GM18520 (cell line): ENCODE data around the gene SLC25A22.
A peak's percentile ranks its signal among the peaks of the same experiment; 100 is the strongest.

Source experiments
- ATAC-seq: cut with Tn5 transposase; IDR thresholded peaks from one replicate; pipeline ENCODE4 v1.9.1; 2021; ENCODE audit not compliant: unreplicated experiment

SLC25A22 gene

DNA sequence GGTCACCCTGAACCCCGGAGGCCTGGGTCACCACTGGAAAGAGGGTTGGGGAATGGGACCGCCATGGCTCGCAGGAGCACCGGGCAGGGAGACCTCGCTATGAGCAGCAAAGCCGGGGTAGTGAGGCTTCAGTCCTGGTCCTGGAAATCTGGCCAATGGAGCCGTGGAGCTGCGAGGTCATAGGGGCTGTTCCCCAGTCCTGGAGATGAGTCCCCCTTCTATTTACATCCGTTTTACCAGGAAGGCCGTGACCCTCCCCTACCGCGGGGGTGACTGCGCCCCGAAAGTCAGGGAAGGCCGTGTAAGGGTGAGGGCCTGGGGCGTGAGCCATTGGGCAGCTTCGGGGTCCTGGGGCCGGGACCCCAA, 6.5 kb upstream of the SLC25A22 start:
- no peak for ATAC-seq

DNA sequence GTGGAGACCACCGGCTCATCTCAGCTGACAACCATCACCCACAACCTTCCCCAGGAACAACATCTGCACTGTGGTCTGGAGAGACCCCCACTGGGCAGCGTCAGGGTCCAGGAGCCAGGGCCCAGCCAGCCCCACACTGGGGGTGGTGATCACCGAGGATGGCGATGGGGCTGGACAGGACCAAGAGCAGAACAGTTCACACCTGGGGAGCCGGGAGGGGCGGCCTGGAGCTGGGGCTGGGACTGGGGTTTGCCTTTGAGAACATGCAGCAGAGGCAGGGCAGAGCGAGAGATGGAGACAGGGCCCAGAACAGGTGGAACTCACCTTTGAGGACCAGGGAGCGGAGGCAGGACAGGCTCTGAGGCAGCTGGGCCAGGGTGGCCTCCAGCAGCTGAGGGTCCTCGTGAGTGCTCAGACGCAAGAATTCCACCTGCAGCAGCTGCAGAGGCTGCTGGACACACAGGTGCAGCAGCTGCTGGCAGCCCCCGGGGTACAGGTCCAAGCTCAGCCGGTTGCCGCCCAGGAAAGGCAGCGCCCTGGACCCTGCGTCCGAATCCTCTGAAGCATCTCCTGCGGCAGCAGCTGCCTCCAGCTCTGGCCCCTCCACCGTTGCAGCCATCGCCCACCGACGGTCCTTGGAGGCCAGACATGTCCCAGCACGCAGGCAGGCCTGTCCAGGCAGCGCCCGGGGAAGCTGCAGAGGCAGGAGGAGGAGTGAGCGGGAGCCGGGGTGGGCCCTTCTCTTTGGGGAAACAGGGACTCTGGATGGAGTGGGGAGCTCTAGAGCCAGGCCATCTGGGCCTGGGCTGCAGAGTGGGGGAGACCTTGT, 5.9 kb upstream of the SLC25A22 start:
- no peak for ATAC-seq

DNA sequence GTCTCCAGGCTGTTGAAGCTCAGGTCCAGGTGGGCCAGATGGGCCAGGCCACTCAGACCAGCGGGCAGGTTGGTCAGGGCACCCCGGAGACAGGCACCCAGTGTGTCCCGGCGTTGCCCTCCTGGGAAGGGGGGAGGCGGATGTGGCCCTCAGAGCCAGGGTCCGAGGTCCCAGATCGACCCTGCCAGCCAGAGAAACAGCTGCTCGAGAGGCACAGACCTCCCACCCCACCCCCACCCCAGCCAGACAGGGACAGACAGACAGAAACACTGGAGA, 5.3 kb upstream of the SLC25A22 start:
- ATAC-seq = no peak

DNA sequence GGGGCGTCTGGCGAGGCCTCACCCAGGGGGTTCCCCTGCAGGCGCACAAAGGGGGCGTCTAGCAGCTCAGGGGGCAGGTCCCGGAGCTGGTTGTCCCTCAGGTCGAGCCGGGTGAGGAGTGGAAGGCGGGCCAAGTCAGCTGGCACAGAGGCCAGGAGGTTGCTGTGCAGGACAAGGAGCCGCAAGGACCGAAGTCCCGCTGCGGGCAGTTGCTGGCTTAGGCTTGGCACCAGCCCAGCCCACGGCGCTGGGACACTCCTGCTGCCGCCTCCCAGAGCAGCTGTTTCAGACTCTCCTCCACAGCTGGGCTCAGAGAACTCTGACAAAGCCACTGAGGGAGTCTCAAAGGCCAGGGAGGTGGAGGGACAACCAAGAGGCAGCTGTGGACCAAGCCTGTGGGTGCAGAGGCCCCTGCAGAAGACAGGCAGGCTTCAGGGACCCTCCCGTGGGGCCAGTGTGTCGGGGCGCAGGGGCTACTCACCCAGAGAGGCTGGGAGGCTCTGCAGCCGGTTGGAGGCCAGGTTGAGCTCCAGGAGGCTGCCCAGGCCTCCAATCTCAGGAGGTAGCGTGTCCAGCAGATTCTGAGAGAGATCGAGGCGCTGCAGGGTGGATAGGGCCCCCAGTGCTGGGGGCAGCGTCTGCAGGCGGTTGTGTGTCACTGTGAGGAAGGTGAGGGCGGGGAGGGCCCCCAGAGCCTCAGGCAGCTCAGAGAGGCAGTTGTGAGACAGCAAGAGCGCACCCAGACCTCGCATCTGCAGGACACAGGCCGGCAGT, 4.8 kb upstream of the SLC25A22 start:
- ATAC-seq = no peak

DNA sequence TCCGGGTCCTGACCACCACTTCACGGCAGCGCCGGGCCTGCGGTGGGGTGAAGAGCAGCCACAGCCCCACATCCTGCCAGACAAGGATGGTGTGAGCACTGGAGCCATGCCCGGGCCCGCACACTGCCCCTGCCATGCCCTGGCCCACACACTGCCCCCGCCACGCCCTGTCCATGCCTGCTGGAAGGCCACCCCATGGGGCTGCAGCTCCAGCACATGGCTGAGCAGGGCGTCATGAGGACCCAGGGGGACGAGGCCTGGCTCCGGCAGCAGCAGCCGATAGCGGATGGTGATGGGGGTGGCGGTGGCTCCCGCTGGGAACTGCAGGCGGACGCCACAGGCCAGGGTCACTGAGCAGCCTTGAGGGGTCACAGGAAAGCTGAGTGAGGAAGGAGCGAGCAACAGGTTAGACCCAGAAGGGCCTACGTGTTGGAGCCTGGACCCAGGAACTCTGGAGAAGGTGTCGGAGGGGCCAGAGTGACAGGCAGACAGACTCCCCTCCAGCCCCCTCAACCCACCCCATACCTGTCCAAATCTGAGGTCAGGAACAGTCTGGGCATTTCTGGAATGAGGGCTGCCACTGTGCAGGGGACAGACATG, 4.0 kb upstream of the SLC25A22 start:
- ATAC-seq = no peak

DNA sequence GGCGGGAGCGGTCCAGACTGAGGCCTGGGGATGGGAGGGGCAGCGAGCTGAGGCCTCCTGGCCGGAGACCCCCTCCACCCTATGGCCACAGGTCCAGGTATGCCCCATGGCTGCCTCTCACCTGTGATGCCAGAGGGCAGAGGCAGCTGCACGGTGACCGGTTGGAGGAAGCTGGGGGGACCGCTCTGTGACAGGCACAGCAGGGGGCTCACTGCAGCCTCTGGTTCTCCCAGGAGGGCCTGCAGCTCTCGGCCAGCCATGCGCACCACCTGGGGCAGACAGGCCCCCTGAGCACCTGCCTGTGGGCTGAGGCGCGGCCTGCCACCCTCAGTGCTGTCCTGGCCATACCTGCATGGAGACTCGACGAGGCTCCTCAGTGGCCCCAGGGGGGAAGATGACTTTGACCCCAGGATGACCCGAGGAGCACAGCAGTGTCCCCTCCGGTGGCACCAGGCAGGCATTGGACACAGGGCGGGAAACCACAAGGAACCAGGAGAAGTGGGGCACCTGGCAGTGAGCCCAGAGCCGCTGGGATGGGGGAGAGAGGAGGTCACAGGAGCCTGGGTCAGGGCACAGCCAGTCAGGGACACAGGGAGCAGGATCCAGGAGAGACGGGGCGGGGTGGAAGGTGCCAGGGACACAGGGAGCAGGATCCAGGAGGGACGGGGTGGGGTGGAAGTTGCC, 3.2 kb upstream of the SLC25A22 start:
- no peak for ATAC-seq

DNA sequence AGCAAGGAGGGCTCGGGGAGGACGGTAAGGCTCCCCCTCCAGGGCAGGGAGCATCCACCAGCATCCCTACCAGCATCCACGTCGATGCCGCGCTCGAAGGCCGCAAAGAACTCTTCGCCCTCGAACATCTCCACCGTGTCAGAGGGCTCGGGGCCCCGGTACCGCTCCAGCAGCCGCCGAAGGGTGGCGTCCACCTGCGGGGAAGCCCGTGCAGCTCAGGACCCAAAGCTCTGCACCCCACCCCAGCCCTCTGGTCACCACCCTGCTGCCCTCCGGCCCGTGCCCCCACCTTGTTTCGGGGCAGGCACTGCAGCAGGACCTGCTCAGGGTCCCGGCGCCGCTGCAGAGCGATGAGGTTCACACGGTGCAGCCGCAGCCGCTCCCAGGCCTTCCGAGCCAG, 2.4 kb upstream of the SLC25A22 start:
- no peak for ATAC-seq

DNA sequence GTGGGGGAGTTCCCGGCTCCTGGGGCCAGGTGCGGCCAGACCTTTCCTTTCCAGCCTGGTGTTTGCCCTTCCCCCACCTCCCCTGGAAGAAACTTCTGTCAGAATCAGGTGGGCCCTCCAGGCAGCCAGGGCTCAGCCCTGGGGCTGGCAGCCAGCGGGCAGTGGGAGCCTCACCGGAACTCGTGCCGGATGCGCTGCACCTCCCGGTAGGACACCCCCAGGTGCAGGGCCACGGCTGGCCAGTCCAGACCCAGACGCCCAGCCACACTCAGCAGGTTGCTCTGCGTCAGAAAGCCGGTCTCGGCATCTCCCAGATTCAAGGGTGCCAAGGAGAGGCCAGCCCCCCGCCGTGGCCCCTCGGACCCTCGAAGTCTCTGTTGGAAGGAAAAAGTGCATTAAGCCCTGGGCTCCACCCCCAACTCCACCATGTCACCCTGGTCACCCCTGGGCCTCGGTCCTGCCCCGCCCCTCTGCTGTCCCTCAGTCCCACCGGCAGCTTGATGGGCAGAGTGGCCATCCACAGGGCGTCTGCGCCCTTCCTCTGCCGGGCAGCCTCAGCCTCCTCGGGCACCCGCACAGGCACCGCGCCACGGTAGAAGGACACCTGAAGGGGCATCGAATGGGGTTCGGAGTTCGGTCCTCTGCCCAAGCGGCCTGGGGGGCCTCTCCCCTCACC, 1.7 kb upstream of the SLC25A22 start:
- no peak for ATAC-seq

DNA sequence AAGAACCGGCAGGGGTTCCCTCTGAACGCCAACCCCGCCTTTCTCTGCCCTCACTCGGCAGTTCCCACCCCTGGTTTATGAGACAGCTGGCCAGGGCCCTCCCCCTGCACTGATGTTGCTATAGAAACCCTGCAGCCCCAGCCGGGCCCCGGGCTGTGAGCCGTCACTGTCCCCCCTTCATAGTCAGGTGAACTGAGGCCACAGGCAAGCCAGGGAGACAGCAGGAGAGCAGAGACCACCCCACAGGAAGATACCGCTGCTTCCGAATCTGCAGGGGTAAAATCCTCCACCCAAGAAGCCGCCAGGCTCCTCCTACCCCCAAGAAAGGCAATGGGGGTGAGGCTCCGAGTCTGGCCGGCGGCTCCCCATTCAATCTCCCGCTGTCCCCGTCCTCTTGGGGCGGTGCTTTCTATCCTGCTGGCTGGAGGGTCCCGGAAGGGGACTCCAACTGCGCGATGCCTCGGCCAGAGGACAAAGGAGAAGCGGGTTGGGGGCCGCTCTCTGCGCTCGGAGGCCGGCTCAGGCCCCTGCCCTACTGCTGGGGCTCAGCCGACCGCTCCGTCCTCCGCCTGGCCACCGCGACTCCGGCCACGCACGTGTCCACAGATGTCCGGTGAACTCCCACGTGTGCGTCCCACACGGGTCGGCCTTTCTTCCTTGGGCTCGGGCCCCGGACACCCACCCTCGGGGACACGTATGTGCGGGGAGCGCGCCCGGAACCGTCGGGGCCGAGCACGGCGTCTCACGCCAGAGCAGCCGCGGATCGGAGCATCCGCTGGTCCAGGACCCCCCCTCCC, 587 bp downstream of the SLC25A22 start:
- ATAC-seq = peak; percentile 21

DNA sequence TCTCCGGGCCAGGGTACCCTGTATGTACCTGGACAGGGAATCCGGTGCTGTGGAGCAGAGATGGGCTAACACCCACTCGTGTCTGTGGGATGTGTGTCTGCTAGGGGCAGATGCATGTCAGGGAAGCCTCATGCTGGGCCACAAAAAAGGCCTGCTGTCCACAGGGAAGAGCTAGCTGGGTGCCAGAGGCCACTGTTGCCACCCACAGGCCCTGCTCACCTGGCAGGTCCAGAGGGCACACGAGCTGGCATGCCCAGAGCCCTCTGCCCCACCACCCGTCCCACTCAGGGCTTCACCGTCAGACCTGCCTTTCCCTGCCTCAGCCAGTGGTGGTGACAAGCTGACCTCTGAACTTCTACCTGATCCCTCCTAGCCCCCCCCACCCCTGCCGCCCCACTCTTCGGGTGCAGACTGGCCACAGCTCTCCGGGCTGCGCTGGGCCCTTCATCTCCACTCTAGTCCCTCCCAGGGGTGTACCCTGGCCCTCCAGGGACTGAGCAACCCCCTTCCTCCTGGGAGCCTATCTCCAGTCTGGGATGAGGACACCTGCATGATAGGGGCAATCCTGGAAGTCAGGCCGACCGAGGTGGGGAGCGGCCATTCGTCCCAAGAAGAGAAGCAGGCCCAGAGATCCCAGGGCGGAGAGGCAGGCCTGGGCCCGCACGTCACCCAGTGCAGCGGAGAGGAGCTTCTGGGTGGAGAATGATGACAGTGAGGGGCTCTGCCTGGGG, 1.4 kb downstream of the SLC25A22 start:
- ATAC-seq = no peak

DNA sequence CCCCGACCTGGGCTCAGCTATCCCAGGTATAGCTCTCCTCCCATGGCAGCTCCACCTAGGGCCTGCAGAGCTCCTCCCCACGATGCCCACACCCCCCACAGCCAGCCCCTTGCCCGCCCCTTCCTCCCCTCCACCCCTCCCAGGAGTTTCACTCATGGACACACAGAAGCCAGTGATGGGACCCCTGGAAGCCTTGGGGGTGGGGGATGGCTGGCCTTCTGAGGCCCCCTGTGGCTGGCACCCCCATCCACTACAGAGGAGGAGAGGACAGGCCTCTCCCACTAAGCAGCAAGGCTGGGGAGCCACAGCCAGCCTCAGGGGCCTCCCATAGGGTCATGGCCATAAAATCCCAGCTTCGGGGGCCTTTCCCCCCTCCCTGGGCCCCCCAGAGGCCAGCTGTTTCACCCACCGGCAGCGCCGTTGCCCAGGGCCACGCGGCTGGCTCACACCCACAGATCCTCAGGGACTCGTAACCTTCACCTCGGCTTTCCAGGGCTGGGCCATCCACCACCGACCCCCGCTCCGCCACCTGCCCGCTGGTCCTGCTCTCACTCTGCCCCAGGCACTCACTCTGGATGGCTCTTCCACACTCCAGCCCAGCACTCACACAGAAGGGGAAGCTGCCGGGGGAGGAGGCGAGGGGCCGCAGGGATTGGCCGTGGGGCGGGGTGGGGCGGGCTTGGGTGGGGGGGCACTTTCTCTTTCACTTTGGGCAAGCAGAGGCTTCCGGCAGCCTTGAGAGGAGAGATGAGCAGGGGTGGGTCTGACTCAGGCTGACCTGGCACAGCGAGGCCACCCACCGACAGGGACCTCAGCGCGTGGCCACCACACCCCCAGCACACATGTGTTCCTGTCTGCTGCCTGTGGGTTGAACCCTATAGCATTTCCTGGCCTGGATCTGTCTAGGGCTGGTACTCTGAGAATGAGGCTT, 2.2 kb downstream of the SLC25A22 start:
- no peak for ATAC-seq

DNA sequence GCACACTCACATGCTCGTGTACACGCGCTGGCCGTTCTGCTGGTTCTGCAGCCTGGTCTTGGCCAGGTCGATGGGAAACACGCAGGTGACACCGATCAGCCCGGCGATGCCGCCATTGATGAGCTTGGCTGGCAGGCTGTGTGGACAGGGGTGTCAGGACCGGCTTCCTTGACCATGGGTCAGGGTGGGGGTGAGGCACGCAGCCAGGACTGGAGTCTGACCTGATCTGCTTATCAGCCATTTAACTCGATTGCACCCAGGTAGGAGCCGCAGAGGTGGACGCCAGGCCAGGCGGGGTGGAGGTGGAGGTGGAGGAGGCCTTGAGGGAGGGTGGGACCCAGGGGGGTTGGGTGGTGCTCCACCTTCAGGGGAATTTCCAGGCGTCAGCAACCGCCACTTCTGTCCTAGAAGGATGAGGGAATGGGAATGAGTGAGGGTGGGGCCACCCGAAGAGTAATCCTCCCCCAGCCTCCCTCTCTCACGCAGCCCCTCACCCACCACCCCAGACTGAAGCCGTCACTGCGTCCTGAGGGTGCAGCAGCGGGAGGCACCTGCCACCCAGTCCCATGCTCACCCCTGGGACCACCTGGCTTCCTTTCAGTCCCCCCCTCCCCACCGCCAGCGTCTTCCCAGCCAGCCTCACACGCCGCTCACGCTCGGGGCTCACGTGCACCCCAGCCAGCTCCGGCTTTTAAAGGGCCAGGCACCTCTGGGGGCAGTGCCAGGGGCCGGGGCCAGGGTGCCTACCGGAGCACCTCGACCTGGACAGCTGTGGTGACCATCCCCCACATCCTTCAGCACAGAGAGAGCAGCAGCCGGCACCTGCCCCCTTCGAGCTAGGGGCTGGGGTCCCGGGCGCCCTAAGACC, 3.1 kb downstream of the SLC25A22 start:
- ATAC-seq = no peak

DNA sequence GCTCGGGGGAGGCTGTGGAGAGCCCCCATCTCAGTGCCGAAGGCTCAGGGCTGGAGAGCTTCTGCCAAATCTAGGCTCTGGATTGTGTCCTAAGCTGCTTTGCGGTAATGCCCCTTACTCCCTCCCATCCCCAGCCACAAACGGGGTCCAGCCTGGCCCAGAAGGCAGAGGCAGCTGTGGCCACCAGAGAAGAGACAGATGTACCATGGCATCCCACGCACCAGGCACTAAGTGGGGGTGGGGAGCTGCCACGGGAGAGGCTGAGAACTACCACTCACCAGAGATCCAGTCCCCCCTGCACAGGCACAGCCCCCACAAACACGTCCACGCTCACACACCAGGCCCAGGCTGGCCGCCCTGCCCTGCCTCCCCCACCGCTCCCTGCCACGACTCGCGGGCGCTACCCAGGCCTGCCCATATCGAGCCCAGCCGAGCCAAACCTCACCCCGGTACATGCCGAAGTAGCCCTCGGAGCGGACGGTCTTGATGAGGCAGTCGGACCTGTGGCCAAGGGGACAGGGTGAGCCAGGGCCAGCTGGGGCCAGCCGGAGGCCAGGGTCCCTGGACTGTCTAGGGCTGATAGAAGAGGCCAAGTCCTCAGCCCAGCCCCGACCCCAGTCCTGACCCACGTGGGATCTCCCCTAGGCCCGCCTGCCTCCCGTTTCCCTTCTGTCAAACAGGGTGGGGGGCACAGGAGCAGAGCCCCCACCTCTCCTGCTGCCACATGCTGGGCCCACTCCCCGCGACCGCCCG, 3.9 kb downstream of the SLC25A22 start:
- no peak for ATAC-seq

DNA sequence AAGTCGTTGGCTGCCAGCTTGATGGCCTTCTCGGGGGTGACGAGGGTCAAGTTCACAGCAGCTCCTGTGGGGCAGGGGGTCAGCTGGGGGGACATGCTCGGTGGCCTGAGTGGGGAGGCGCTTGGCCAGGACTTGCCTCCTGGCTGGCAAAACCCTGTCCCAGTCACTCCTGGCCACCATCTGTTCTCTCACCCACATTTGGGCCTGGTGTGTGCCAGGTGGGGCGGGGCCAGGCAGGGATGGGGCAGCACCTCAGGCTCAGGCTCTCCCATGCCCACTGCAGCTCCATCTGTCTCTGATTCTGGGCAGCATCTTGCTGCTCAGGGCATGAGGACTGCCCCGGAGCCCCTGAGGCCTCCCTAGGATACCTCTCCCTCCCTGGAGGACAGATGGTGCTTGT, 4.5 kb downstream of the SLC25A22 start:
- no peak for ATAC-seq

DNA sequence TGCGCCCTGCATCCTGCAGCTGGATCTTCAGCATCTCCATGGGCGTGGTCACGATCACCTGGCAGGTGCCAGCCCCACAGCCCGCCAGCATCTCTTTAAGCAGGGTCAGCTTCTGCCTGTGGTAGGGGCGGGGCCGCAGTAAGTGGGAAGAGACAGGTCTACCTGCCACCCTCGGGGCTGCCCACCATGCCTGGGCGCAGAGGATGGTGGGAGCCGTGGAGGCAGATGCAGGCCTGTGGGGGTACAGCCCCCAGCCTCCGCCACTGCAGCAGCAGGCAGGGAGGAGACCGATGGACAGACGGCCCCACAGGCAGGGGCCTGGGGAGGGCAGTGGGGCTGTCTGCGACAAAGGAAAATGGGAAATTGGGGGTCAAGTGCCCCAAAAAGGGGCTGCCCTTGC, 5.2 kb downstream of the SLC25A22 start:
- ATAC-seq = no peak

DNA sequence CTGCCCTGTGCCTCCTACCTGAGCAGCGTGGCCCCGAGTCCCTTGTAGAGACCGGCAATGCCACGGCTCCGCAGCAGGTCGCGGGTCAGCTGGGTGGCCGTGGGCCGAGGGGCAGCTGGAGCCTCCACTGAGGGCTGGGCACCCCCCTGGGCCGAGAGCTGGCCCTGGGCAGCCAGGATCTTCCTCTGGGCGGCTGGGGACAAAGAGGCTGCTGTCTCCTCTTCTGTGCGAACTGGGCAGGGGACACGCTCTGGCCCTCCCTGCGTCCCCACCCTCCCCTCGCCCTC, 5.6 kb downstream of the SLC25A22 start:
- ATAC-seq = no peak
